CD8-positive, alpha-beta memory T cell (primary cell): ENCODE data around the gene RHBDD3. TPM values are rescaled to one million over a fixed set of nuclear protein-coding genes. Genes with fewer than 3 reads are reported as not detected.
A peak's percentile ranks its signal among the peaks of the same experiment; 100 is the strongest.

Source experiments
- CTCF ChIA-PET: fragments of 350-600 bp; sonication (Branson Sonifier 250); formaldehyde crosslinking; loops from one replicate; lab custom pipeline; 2021; ENCODE audit warnings: antibody characterized with exemption; lab: Charles Lee
- POLR2A ChIA-PET: fragments of 350-600 bp; sonication (Branson Sonifier 250); formaldehyde crosslinking; loops from one replicate; lab custom pipeline; 2021; ENCODE audit warnings: antibody characterized with exemption; lab: Charles Lee
- DNase-seq, 5 donors: peaks; one replicate each; pipeline versions ENCODE4 v3.0.0 to v3.0.0-alpha.2; 2020 to 2022; ENCODE audit warnings: mixed read lengths in 1 of 5
- H3K27ac ChIP-seq: one replicate; pipeline ENCODE4 v1.7.0; 2013; ENCODE audit warnings: low read depth, mild to moderate bottlenecking, low read length, moderate library complexity
- H3K27me3 ChIP-seq: 2 replicates; pipeline ENCODE4 v1.7.0; 2013; ENCODE audit warnings: low read length, mild to moderate bottlenecking; ENCODE audit not compliant: insufficient read depth, poor library complexity, severe bottlenecking
- H3K36me3 ChIP-seq: 2 replicates; pipeline ENCODE4 v1.7.0; 2013; ENCODE audit warnings: mild to moderate bottlenecking, low read length, moderate library complexity; ENCODE audit not compliant: insufficient read depth
- H3K4me1 ChIP-seq: 2 replicates; pipeline ENCODE4 v1.7.0; 2013; ENCODE audit warnings: mild to moderate bottlenecking, low read length, moderate library complexity; ENCODE audit not compliant: insufficient read depth
- H3K4me3 ChIP-seq: 2 replicates; pipeline ENCODE4 v1.7.0; 2013; ENCODE audit warnings: mild to moderate bottlenecking, low read length
- H3K9me3 ChIP-seq: 2 replicates; pipeline ENCODE4 v1.7.0; 2013; ENCODE audit warnings: mild to moderate bottlenecking, low read length
- H3K27ac Mint-ChIP-seq, 8 donors: one replicate each; pipeline ENCODE4 v1.8.0; 2020 to 2021; ENCODE audit warnings: mixed read lengths in 8 of 8, mild to moderate bottlenecking in 6 of 8, inconsistent platforms in 3 of 8, moderate library complexity in 3 of 8
- H3K27me3 Mint-ChIP-seq, 2 donors: one replicate each; pipeline ENCODE4 v1.8.0; 2020 to 2021; ENCODE audit warnings: mixed read lengths in 2 of 2, mild to moderate bottlenecking in 1 of 2, moderate library complexity in 1 of 2
- H3K36me3 Mint-ChIP-seq, 3 donors: one replicate each; pipeline ENCODE4 v1.8.0; 2020 to 2021; ENCODE audit warnings: mixed read lengths in 3 of 3, inconsistent platforms in 1 of 3, mild to moderate bottlenecking in 1 of 3
- H3K4me1 Mint-ChIP-seq, 3 donors: one replicate each; pipeline ENCODE4 v1.8.0; 2020 to 2021; ENCODE audit warnings: mixed read lengths in 3 of 3, inconsistent platforms in 1 of 3, mild to moderate bottlenecking in 1 of 3
- H3K4me3 Mint-ChIP-seq, 7 donors: one replicate each; pipeline ENCODE4 v1.8.0; 2020 to 2021; ENCODE audit warnings: mixed read lengths in 7 of 7, mild to moderate bottlenecking in 6 of 7, moderate library complexity in 4 of 7, inconsistent platforms in 2 of 7
- H3K9me3 Mint-ChIP-seq, 5 donors: one replicate each; pipeline ENCODE4 v1.8.0; 2020 to 2022; ENCODE audit warnings: mixed read lengths in 5 of 5, mild to moderate bottlenecking in 3 of 5, moderate library complexity in 2 of 5, inconsistent platforms in 1 of 5
- polyA plus RNA-seq: library from polyadenylated mRNA; unstranded; fragments of 300-500 nt; fragmentation: Illumina TruSeq; gene quantifications from one replicate; pipeline ENCODE4 v1.2.3, GENCODE V29; 2021
- total RNA-seq, 2 experiments: library from RNA; stranded (reverse); gene quantifications; one replicate each; pipeline ENCODE4 v1.2.3, GENCODE V29; 2021

Gene RHBDD3
- total and polyA plus RNA-seq, 3 experiments from 2014 or later: 10.4 to 41.0 (median 37.9) TPM

- DNase-seq: no peak
- H3K9me3 ChIP-seq: no peaks in the 10 kb centered on the region
- H3K4me1 ChIP-seq: peaks cover 3% of the 10 kb centered on the region
- peaks cover 13 to 34% of the 10 kb centered on the region in 2 donors for H3K27me3 Mint-ChIP-seq
- no peaks in the 10 kb centered on the region for H3K9me3 Mint-ChIP-seq
- no peaks in the 10 kb centered on the region for H3K36me3 Mint-ChIP-seq
- ChIA-PET CTCF (no interaction called here), POLR2A (no interaction called here)
- no peaks in the 10 kb centered on the region for H3K36me3 ChIP-seq
- H3K27me3 ChIP-seq: peaks cover 14% of the 10 kb centered on the region
- H3K4me3 ChIP-seq: no peak overlapping the region
- H3K4me3 Mint-ChIP-seq: peak overlapping the region; percentile 15 to 85 (median 34)
- peak overlapping the region in 2 of 8 donors; percentile 13 to 17 for H3K27ac Mint-ChIP-seq
- no peak overlapping the region for H3K27ac ChIP-seq
- H3K4me1 Mint-ChIP-seq: peaks cover 10 to 42% (median 12%) of the 10 kb centered on the region in 3 donors
Observed at GRCh38 chr22:29308148-29308790, 40.5 kb upstream of the RHBDD3 start.

- CTCF ChIA-PET: no interaction called here
- peak overlapping the region; percentile 4 for H3K27ac ChIP-seq
- H3K4me3 Mint-ChIP-seq: peak overlapping the region; percentile 77 to 84 (median 79)
- no peaks in the 10 kb centered on the region for H3K36me3 ChIP-seq
- POLR2A ChIA-PET: no interaction called here
- H3K27ac Mint-ChIP-seq: peak overlapping the region in 2 of 8 donors; percentile 34 to 76
- H3K9me3 Mint-ChIP-seq: no peaks in the 10 kb centered on the region
- peaks cover 10 to 36% (median 12%) of the 10 kb centered on the region in 3 donors for H3K4me1 Mint-ChIP-seq
- H3K36me3 Mint-ChIP-seq: no peaks in the 10 kb centered on the region
- DNase-seq: no peak
- H3K27me3 ChIP-seq: peaks cover 8% of the 10 kb centered on the region
- H3K4me1 ChIP-seq: peaks cover 3% of the 10 kb centered on the region
- H3K27me3 Mint-ChIP-seq: peaks cover 11 to 28% of the 10 kb centered on the region in 2 donors
- H3K9me3 ChIP-seq: no peaks in the 10 kb centered on the region
- no peak overlapping the region for H3K4me3 ChIP-seq
Observed at GRCh38 chr22:29307596-29308147, 39.9 kb upstream of the RHBDD3 start.

GRCh38 chr22:29306835-29307595, 39.2 kb upstream of the RHBDD3 start:
- no peaks in the 10 kb centered on the region for H3K36me3 Mint-ChIP-seq
- peak overlapping the region; percentile 79 to 84 (median 82) for H3K4me3 Mint-ChIP-seq
- DNase-seq: peak in 3 of 5 donors; percentile 16 to 35 (median 20)
- H3K27ac Mint-ChIP-seq: peak overlapping the region in 2 of 8 donors; percentile 34 to 76
- Histone ChIP-seq H3K4me1 (peaks cover 3% of the 10 kb centered on the region), H3K4me3 (peak overlapping the region; percentile 56), H3K36me3 (no peaks in the 10 kb centered on the region), H3K27ac (peak overlapping the region; percentile 24), H3K9me3 (no peaks in the 10 kb centered on the region), H3K27me3 (peaks cover 8% of the 10 kb centered on the region)
- CTCF ChIA-PET: no interaction called here
- H3K9me3 Mint-ChIP-seq: no peaks in the 10 kb centered on the region
- peaks cover 9 to 22% of the 10 kb centered on the region in 2 donors for H3K27me3 Mint-ChIP-seq
- POLR2A ChIA-PET: no interaction called here
- peaks cover 10 to 35% (median 12%) of the 10 kb centered on the region in 3 donors for H3K4me1 Mint-ChIP-seq

GRCh38 chr22:29306175-29306834, 38.5 kb upstream of the RHBDD3 start, which contains the start of gene GAS2L1:
TSS of gene GAS2L1 (plus strand) at chr22:29306650. CDS start at chr22:29308106, 1,456 bp downstream.
- peak in 4 of 5 donors; percentile 15 to 24 (median 20) for DNase-seq
- H3K4me3 ChIP-seq: peak within 1 kb of the TSS; percentile 56
- peaks cover 0 to 3% (median 2%) of the 10 kb centered on the region in 3 donors for H3K36me3 Mint-ChIP-seq
- H3K4me1 ChIP-seq: peaks cover 3% of the 10 kb centered on the region
- peaks cover 8% of the 10 kb centered on the region for H3K27me3 ChIP-seq
- H3K36me3 ChIP-seq: no peaks in the 10 kb centered on the region
- peak within 1 kb of the TSS in 2 of 8 donors; percentile 34 to 76 for H3K27ac Mint-ChIP-seq
- POLR2A ChIA-PET: no interaction called here
- peak within 1 kb of the TSS; percentile 24 for H3K27ac ChIP-seq
- no peaks in the 10 kb centered on the region for H3K9me3 ChIP-seq
- CTCF ChIA-PET: no interaction called here
- peaks cover 9 to 20% of the 10 kb centered on the region in 2 donors for H3K27me3 Mint-ChIP-seq
- peak within 1 kb of the TSS; percentile 79 to 88 (median 82) for H3K4me3 Mint-ChIP-seq
- peaks cover 10 to 35% (median 12%) of the 10 kb centered on the region in 3 donors for H3K4me1 Mint-ChIP-seq
- no peaks in the 10 kb centered on the region for H3K9me3 Mint-ChIP-seq

GRCh38 chr22:29305836-29306174, 38.0 kb upstream of the RHBDD3 start:
- peaks cover 8% of the 10 kb centered on the region for H3K27me3 ChIP-seq
- no peak overlapping the region for H3K27ac ChIP-seq
- no peaks in the 10 kb centered on the region for H3K9me3 ChIP-seq
- H3K4me3 ChIP-seq: peak overlapping the region; percentile 56
- Mint-ChIP-seq H3K27ac (no peak overlapping the region), H3K27me3 (peaks cover 9 to 17% of the 10 kb centered on the region in 2 donors), H3K9me3 (no peaks in the 10 kb centered on the region), H3K4me1 (peaks cover 10 to 31% (median 12%) of the 10 kb centered on the region in 3 donors), H3K4me3 (peak overlapping the region; percentile 72 to 88 (median 77)), H3K36me3 (peaks cover 0 to 8% (median 2%) of the 10 kb centered on the region in 3 donors)
- H3K36me3 ChIP-seq: no peaks in the 10 kb centered on the region
- peaks cover 3% of the 10 kb centered on the region for H3K4me1 ChIP-seq
- no peak for DNase-seq
- CTCF ChIA-PET: no interaction called here
- POLR2A ChIA-PET: no interaction called here

GRCh38 chr22:29302681-29303465, 35.1 kb upstream of the RHBDD3 start:
- Mint-ChIP-seq H3K27ac (no peak overlapping the region), H3K27me3 (peaks cover 9 to 17% of the 10 kb centered on the region in 2 donors), H3K36me3 (peaks cover under 1 to 36% (median 13%) of the 10 kb centered on the region in 3 donors), H3K4me3 (no peak overlapping the region), H3K9me3 (no peaks in the 10 kb centered on the region), H3K4me1 (peaks cover 4 to 12% (median 8%) of the 10 kb centered on the region in 3 donors)
- Histone ChIP-seq H3K36me3 (peaks cover 19% of the 10 kb centered on the region), H3K4me1 (no peaks in the 10 kb centered on the region), H3K4me3 (no peak overlapping the region), H3K27me3 (peaks cover 8% of the 10 kb centered on the region), H3K9me3 (no peaks in the 10 kb centered on the region), H3K27ac (no peak overlapping the region)
- no peak for DNase-seq
- CTCF ChIA-PET: interaction anchor here (1.3 kb wide), 1 partner anchor 10 kb away, joined by 3 read pairs; no protein-coding TSS in a partner anchor
- POLR2A ChIA-PET: no interaction called here

GRCh38 chr22:29302402-29302680, 34.6 kb upstream of the RHBDD3 start:
- H3K27me3 ChIP-seq: peaks cover 8% of the 10 kb centered on the region
- H3K9me3 ChIP-seq: no peaks in the 10 kb centered on the region
- no peak overlapping the region for H3K4me3 ChIP-seq
- peak overlapping the region in 2 of 8 donors; percentile 9 to 75 for H3K27ac Mint-ChIP-seq
- H3K27me3 Mint-ChIP-seq: peaks cover 8 to 14% of the 10 kb centered on the region in 2 donors
- no peaks in the 10 kb centered on the region for H3K4me1 ChIP-seq
- no peak for DNase-seq
- CTCF ChIA-PET: no interaction called here
- POLR2A ChIA-PET: no interaction called here
- peaks cover 24% of the 10 kb centered on the region for H3K36me3 ChIP-seq
- H3K36me3 Mint-ChIP-seq: peaks cover 6 to 41% (median 18%) of the 10 kb centered on the region in 3 donors
- no peaks in the 10 kb centered on the region for H3K9me3 Mint-ChIP-seq
- H3K4me3 Mint-ChIP-seq: peak overlapping the region in 1 of 7 donors; percentile 60
- H3K27ac ChIP-seq: no peak overlapping the region
- peaks cover 2 to 9% (median 4%) of the 10 kb centered on the region in 3 donors for H3K4me1 Mint-ChIP-seq
